ENCODE measurements around the gene C1QTNF5.
"Not testable (repeated sequence)": the region's sequence is repeated elsewhere in the genome, so short reads cannot be mapped to it uniquely, and the experiment has no call there.

Gene C1QTNF5, protein sequence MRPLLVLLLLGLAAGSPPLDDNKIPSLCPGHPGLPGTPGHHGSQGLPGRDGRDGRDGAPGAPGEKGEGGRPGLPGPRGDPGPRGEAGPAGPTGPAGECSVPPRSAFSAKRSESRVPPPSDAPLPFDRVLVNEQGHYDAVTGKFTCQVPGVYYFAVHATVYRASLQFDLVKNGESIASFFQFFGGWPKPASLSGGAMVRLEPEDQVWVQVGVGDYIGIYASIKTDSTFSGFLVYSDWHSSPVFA

DNA sequence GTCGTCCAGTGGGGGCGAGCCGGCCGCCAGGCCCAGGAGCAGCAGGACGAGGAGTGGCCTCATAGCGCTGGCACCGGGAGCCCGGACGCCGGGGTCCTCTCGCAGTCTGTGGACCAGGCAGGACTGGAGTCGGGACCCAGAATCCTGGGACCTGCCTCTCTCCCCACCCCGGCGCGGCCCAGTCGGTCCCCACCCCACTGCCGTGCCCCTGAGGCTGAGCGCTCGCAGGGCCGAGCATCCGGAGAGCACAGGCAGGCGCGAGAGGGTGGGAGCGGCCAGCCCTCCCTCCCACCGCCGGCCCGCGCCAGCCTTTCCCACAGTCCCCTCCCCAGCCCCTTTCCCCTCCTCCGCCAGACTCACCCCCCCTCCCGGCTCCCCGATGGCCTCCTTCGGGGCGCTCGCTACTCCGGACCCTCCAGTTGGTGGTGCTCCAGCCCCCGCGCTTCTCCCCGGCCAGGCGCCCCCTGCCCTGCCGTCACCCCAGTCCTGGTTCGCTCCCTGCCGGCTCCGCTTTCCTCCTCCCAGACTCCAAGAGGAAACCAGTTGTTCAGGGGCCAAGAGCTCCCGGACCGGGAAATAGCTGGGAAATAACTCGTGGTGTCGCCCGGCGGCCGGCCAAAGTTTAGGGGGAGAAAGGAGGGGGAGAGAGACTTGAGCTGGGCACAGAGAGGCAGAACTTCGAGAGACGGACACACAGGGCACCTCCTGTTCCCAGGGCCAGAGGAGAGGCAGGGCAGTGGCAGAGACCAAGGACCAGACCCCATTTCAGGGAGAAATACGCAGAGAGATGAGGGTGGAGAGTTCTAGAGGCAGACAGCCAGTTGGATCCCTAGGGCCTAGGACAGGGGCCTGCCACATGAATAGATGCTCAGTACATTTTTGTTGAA lies at the start of gene C1QTNF5:
Gene C1QTNF5, minus strand, starts transcription at position 549 of the 887 bp plus-strand sequence. Its CDS starts 486 bp downstream, at position 63.
- no peak for DNase-seq

DNA sequence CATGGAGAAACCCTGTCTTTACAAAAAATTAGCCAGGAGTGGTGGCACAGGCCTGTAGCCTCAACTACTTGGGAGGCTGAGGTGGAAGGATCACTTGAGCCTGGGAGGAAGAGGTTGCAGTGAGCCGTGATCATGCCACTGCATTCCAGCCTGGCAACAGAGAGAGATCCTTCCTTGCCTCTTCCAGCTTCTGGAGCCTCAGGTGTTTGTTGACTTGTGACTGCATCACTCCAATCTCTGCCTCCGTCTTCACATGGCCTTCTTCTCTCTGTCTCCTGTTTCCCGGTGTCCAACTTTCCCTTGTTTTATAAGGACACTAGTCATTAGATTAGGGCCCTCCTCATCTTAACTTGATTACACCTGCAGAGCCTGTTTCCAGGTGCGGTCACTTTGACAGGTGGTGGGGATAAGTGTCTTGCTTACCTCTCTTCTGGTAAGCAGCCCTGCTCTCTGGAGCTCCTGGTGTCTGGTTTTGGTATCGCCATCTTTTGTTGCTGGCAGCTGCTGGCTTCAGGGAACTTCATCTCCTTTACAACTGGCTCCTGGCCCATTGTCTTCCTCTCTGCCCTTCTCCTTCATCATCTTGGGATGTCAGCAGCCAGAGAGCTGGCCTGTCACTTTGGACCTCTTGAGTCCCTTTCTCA lies 49.0 kb upstream of the C1QTNF5 start:
- no peak for DNase-seq

DNA sequence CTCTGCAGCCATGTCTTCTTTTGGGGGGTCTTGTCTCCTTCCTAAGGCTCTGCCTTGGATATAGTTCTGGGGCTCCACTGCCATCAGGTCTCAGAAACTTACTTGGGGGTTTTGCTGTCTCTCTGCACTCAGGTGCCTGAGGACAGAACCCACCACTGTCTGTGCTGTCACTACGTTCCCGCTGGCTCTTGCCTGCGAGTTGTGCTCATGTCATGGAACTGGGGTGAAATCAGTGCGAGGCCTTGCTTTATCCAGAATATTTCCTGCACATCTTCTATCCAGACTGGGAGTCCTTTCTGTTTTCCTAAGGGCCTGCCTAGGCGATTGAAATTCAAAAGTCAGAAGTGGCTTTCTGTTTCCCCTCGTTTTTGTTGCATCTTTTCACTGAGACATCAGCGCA lies 47.4 kb upstream of the C1QTNF5 start:
- DNase-seq = no peak

DNA sequence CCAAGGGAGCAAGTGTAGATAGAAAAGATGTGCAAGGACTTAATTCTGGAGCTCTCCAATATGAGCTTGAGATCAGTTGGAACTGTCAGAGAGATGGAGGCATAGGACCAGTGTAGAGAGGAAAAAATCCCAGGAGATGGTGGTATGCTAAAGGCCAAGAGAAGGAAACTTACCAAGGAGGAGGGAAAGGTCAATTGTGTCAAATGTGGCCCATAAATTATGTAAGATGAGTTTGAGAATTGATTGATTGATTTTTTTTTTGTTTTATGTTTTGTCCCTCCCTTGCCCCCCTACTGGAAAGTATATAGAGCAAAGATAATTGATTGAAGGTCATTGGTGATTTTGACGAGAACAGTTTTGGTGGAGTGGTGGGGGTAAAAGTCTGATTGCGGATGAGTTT lies 43.6 kb upstream of the C1QTNF5 start:
- DNase-seq = no peak

DNA sequence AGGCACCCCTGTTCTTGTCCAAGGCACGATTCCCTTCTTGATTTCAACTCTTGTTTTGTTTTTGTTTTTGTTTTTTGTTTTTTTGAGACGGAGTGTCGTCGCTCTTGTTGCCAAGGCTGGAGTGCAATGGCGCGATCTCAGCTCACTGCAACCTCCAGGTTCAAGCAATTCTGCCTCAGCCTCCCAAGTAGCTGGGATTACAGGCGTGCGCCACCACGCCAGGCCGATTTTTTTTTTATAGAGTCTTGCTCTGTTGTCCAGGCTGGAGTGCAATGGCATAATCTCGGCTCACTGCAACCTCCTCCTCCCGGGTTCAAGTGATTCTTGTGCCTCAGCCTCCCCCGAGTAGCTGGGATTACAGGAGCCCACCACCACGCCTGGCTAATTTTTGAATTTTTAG lies 41.8 kb upstream of the C1QTNF5 start:
- DNase-seq = not testable (repeated sequence)

DNA sequence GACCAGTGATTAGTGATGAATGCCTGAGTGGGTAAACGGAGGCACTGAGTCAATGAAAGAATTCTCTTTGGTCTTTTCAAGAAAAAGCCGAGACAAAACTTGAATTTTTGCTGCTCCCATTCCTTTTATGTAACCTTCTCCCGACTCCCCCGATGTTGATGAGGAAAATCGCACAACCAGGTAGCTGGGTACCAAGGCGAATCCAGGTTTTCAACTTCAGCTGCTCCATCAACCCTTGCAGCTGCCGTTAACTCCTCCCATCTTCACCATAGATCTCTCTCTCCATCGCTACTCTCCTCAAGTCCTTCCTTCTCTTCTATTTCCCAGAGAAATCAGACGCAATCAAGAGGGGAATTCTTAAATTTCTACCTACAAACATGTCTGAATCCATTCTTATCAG lies 41.4 kb upstream of the C1QTNF5 start:
- DNase-seq = no peak

DNA sequence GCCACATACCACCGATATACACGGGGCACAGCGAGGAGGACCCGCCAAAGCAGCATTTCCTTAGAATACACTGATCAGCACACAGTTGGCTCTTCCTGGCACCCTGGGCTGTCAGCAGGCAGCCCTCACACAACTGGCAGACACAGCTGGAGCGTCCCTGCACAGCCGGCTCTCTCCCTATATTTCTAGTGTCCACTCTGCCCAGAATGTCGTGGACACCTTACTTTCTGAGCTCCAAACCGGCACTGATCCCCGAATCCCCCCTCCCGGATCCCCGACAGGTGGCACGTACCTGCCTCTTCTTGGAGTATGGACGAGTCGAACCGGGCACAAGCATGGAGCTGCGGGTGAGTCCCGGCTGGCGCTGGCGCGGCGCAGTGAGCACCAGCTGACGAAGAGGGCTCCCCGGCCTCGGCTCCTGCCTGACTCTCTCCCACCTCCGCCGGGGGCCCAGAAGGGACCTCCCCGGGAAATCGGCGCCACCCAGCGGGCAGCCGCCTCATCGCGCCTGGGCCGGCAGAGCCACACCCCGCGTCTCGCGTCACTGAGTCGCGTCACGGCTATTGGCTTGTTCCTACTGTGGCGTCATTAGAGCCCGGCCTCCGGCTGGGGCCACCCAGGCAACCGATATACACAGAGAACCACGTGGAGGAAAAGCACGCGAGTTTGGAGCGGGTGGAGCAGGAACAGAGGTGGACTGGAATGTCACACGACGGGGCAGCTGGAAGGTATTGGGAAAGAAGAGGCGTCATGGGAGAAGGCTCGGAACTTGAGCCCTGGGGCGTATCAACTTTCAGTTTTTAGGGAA lies 40.7 kb upstream of the C1QTNF5 start, which contains the start of gene USP2:
Gene USP2, minus strand, starts transcription at position 510 of the 808 bp plus-strand sequence. CDS start 8,210 bp downstream, outside the sequence.
- peak; percentile 100 for DNase-seq

DNA sequence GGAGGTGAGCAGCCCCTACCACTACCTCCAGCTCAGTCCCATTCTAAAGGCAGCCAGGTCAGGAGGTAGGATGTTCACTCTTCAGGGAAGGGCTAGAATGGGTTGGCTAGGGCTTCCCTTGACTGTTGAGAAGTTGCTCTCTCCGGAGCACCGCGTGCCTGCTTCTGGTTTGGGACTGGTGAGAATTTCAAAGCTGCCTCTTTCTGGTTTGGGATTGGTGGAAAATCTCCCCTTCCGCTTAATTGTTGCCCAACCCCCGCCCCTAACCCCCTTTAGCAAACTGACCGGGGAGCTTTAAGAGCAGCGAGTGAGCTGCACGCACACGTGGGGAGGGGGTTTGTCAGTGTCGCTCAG lies 40.1 kb upstream of the C1QTNF5 start:
- DNase-seq = peak; percentile 47

DNA sequence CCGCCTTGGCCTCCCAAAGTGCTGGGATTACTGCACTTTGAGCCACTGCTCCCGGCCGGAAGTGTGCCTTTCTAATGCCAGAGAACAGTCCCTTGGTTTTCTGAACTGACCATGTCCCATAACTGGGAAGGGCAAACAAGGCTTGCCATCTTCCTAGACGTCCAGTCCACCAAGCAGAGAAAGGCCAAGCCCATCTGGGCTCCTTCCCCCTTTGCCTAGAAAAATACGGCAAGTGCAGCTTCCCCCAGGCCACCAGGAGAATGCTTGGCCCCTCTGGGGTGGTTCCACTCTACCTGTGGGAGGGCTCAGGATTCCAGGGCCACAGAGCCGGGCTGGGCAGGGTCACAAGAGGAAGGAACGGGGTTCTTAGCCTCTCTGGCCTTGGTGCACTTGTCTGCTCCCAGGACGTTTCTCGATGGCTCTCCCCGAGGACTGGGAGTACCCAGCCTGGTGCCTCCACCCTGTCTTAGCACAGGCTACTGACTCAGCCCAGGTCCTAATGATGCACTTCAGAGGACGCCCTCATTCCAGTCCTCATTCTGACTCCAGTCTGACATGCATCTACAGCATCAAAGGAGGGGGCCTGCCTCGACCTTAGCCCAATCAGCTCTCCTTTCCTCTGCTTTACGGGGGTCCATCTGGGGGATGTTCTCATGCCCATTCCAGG lies 39.6 kb upstream of the C1QTNF5 start:
- no peak for DNase-seq

DNA sequence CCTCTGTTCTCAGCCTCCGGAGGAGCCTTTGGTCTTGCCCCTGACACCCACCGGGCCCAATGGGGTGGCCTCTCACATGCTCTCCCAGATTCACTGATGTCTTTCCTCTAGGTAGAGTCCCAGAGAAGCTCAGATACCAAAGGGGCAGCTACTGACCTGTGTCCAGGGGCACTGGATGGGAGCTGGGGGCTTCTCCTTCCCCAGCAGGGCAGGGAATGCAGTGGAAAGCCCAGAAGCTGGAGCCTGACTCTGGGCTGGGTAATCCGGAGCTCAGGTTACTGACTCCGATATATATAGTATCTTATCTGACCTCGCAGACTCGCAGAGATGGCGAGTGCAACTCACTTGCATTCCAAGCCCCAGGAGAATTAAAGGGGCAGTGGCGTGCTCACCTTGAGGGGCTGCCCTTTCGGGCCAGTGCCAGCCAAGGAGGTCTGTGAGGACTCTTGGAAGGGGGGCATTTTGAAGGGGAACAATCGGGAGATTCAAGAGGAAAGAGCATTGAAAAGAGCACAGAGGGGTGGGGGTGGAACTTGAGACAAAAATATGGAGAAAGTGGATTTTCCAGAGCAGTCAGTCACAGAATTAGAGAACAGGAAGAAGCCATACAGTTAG lies 38.3 kb upstream of the C1QTNF5 start:
- no peak for DNase-seq

DNA sequence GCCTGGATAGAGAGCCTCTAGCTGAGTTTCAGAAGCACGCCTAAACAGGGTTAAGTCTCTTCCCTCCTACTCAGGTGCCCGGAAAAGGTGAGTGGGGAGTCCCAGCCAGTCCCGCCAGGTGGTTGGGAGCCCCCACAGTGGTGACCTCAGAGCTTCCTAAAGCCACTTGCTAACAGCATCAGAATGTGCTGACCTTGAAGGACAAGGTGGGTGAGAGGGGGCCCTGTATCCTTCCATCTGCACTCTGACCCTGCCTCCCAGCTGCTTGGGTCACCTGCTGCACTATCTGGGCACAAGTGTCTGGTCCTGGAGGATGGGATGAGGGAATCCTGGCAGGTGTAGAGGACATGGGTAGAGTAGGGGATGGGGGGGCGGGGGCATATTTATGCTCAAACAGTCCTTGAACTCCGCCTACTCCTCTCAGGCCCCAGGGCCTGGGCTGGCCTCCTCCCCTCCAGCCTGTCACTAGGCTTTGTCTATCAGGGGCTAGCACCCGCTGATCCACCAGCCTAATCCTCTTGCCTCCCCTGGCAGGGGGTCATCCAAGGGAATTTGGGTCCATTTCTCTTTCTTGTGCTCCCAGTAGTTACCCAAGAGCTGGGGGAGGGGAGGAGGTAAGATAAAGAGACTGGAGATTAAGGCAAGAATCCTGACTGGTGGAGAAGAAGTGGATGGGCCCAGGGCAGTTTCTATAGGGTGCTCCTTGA lies 37.4 kb upstream of the C1QTNF5 start:
- no peak for DNase-seq

DNA sequence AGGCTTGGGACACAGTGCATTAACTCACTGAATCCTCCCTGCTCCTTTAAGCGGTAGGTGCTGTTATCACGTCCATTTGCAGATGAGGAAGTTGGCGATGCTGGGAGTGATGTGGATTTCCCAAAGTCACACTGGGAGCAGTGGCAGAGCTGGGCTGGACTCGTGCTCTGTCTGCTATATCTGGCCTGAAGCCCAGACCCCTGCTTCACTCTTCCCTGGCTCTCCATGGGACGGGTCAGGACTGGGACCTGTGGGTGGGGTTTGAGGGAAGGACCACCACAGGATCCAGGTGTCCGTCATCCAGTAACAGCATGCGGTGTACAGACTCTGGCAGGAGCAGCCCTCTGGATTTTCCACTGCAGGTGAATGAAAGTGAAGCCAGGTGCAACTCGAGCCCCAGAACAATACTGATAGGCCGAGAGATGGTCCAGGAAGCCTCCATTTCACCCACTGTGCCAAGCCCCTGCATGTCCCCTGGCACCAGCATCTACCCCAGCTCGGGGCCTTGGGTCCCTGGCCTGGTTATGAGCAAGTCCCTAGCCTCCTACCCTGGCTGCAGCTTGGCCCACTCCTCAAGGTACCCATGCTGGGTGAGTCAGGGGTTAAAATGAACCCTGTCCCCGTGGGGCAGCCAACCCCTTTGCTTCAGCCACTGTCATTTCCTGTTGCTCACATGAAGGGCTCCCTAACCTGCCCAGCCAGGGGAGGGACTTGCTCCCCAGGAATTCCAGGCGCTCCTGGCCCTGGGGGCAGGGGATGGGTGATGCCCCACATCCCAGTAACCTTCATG lies 36.6 kb upstream of the C1QTNF5 start:
- DNase-seq = no peak

DNA sequence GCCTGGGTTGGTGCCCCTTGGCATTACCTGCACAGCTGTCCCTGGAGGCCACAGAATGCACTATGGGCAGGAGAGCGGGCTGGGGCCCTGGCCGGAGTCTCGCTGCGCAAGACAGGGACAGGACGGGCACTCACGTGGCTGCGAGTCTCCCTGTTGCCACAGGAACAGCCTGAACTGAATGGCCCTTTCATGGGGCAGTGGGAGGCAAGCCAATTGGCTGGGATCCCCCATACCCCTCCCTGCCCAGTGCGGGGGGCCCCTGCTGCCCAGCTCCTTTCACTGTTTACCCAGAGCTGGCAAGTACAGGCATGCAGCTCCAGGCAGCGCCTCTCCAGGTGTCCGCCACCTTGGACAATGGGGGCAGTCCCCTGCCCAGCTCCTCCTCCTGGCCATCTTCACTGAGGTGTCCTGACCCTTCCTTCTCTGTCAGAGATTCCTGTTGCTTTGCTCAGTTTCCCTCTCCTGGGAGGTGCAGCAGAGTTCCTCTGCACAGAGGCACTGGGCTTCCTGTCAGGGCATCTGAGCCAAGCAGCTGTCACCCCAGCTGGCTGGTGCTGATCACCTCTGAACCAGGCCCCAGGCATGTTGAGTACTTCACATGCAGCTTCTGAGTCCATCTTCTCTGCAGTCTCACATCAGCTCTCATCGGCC lies 35.6 kb upstream of the C1QTNF5 start:
- DNase-seq = no peak

DNA sequence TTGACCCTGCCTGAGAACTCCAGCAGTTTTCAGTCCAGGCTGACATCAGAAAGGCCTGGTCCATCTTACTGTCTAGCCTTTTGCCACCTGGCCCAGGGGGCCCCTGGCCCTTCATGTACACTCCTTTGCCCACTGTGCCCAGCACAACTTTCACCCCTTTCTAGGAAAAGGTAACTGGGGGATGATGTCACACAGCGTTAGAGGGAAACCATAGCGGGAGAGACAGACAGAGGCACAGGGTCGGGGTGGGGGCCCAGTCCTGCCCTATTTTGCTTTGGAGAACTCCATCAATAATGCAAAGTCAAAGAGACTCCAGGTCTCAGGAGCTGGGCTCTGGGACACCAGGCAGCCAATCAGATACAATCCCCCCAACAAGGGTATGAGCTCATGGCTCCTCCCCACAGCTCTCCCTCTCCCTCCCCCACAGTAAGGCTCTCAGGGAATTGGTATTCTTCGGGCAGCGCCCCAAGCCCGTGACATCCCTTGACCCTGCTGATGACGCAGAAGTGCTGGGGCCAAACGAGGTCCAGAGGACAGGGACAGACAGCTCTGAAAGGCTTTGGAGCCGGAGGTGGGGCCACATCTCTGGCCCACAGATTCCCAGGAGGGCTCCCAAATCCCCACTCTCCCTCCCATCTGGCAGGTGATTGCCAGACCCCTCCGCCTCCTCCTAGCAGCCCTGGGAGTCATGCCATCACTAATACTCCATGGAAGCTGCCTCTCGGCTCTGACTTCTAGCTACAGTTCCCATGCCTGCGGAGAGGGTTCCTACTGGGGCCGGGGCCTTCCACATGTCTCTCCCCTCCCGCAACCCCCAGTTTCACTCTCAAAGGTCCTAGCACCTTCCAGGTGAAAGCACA lies 34.9 kb upstream of the C1QTNF5 start:
- no peak for DNase-seq

DNA sequence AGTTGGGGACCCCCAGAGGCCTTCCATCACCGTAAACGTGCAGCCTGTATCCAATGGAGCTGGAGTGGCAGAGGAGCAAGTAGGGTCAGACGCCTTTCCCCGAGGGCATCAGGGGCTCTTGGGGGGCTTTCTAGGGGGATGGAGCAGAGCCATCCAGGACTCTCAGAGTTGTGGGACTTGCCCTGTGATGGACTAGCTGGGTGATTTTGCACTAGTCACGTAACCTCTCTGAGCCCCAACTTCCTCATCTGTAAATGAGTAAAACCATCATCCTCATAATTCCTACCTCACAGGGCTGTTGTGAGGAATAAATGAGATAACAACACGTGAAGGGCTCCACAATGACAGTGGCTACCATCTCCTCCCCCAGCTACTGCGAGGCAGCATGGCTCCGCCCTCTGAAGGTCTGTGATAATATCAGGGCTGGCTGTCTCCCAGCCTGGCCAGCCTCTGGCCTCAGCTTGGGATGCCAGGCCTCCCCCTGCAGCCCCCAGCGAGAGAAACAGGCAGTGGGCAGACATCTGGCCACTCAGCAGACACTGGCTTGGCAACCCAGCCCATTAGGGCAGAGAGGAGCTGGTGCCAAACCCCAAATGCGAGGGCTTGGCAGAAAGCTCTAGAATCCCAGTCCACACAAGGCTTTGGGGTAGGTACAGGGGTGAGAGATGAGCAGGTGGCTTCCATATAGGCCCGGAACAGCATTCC lies 34.1 kb upstream of the C1QTNF5 start:
- no peak for DNase-seq

DNA sequence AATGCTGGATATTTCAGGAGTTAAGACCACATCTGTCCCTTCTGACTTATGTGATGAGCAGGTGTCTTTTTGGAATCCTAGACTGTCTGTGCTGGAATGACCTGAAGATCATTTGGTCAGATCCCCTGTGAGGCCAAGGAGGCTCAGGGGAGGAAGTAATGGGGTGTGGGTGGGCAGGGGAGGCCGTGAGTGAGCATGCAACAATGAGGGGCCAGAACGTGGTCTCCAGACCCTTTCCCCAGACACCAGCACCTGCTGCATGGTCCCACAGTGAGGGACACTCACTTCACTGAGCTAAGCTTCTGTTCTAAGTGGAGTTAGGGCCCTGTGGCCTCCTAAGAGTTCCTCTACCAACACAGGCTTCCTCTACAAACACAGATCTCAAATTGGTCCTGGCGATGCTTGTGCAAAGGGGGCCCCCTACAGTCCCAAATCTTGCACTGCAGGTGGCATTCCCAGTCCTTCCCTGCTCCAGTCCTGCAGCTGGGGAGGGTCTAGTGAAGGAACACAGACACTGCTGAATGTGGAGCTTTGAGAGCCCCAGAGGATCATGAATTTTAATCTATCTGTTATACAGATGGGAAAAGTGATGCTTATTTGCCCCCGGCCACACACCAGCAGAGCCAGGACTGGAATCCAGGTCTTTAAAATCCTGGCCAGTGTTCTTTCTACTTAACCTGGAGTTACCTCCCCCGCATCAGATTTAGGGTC lies 33.4 kb upstream of the C1QTNF5 start:
- DNase-seq = peak; percentile 62
